ENCODE results near the gene SLC22A15.

DNA sequence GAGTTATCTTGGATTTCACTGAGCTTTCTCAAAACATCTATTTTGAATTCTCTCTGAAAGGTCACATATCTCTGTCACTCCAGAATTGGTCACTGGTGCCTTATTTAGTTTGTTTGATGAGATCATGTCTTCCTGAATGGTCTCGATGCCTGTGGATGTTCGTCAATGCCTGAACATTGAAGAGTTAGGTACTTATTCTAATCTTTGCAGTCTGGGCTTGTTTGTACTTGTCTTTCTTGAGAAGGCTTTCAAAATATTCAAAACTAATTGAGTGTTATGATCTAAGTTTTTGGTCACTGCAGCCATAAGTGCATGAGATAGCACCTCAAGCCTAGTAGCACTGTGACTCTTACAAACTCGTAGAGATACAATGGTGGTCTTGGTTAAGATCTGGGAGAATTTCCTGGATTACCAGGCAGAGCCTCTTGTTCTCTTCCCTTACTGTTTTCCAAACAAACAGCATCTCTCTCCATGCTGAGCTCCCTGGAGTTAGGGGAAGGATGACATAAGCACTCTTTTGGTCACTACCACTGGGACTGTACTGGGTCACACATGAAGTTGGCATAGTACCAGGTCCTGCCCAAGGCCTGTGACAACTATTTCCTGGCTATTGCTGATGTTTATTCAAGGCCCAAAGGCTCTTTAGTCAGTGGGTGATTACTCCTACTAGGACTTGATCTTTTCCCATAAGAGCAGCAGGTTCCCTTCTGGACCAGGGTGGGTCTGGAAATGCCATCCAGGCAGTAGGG, 25.6 kb downstream of the SLC22A15 start:
- no peak for TF ChIP-seq POLR2AphosphoS5 (IDR thresholded peaks at IDR 0.05; ENCODE audit: borderline replicate concordance, low read depth, low read length)
- no peak for TF ChIP-seq EZH2 (IDR thresholded peaks at IDR 0.05)
- TF ChIP-seq FOXP2 (optimal IDR thresholded peaks at IDR 0.05; ENCODE audit: control extremely low read depth, extremely low read length, insufficient read depth), result no peak
